ENCODE results near the gene MORC2.

The MORC2 gene

DNA sequence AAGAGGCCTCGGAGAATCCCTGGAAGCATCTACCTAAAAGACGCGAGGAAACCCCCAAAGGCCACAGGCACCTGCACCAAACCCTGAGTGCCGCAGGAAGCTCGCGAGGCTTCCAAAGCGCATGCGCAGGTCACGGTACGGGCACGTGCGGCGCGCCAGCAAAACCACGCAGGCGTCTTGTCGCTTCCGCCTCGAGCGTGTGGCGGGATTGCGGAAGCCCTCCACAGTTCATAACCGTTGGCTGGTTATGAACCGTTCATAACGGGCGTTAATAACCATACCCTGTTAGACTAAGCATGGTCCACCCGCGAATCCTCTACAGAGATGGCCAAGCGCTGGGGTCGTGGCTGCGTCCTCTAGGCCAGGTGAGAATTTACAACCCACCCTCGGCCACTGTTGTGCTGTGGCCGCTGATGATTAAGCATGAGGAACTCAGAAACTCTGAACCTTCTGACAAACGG is 46.4 kb downstream of the MORC2 start:
- peak; percentile 50 to 71 (median 61) for DNase-seq (ENCODE audit: low read depth in 3 of 3, low spot score in 1 of 3)

DNA sequence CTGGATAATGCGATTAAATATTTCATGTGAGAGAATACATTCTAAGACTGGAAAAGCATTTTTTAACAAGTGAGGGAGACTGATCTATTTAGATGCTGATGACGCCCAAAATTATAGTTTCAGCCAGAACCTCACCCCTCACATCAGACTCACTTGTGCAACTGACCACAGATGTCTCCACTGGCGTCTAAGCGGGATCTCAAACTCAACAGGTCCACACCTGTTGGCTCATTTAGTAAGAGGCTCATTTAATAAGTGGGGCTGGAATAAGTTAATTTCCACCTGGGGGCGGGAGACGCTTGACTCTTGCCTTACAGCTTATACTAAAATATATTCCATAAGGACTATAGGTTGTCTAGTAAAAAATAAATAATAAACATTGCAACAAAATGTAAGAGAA is 47.5 kb downstream of the MORC2 start:
- no peak for DNase-seq (ENCODE audit: low read depth in 3 of 3, low spot score in 1 of 3)

DNA sequence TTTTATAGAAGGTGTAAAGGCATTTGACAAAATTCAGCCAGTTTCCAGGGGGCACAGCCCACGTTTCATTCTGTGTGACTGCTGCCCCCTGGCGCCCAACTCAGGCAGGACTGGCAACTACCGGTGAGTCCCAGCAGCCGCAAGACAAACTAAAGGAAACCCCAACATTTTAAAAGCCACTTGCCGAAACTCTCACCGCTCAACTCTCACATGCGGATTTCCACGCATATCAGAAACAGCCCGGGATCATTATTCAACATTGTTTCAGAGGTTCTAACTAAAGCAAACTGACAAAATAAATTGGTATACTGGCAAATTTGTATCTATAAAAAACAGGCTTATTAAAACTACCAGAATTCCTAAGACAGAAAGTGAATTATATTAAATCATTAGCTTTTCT is 48.2 kb downstream of the MORC2 start:
- DNase-seq (ENCODE audit: low read depth in 3 of 3, low spot score in 1 of 3), result peak; percentile 62 to 84 (median 63)

DNA sequence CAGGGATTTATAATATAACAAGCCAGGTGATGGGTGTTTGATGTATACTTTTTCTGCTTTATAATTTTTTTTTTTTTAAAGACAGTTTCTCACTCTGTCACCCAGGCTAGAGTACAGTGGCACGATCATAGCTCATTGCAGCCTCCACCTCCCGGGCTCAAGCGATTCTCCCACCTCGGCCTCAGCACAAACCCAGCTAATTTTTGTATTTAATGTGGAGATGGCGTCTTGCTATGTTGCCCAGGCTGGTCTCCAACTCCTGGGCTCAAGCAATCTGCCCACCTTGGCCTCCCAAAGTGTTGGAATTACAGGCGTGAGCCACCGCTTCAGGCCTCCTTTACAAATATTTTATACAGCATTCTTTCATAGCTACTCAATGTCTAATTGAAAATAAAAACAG is 48.6 kb downstream of the MORC2 start:
- no peak for DNase-seq (ENCODE audit: low read depth in 3 of 3, low spot score in 1 of 3)

DNA sequence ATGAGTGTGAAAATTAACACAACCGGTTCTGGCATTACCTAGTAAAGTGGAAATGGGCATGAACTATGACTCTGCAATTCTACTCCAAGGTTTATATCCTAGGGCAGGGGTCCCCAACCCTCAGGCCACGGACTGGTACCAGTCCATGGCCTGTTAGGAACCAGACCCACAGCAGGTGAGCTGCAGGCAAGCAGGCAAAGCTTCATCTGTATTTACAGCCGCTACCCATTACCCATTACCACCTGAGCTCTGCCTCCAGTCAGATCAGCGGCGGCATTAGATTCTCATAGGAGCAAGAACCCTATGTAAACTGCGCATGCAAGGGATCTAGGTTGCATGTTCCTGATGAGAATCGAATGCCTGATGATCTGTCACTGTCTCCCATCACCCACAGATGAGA is 49.8 kb downstream of the MORC2 start:
- no peak for DNase-seq (ENCODE audit: low read depth in 3 of 3, low spot score in 1 of 3)

DNA sequence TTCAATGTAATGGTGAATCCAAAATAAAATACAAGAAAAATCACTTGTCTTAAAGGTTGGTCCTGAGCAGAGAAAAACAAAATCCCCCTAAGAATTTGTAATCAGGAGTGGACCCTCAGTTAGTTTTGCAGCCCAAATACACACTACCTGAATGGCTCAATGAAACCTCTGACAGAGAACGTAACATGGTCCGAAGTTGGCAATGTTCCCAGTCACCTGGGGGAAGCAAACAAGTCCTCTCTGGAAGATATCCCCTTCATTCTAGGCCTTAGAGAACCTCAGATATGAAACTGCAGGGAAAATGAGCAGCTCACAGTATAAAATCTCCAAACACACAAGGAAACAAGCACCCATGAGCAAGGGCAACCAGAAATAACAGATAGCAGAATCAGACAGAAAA is 58.2 kb downstream of the MORC2 start:
- no peak for DNase-seq (ENCODE audit: low read depth in 3 of 3, low spot score in 1 of 3)

DNA sequence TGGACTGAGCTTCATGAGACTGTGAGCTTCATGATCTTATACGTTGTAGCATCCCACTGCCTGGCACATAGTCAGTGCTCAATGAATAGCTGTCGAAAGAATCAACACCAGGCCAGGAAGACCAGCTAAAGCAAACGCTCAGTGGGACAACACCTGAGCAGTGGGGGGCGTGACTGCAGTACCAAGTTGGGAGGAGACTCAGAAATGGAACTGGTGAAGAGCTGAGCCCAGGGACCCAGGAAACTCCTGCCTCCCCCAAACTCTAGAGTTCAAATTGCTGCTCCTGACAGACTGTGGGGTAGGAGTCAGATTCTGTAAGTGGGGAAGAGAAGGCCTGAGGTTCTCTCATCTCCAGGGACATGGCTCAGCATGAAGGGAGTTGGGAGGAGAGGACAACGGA is 59.3 kb downstream of the MORC2 start:
- DNase-seq (ENCODE audit: low read depth in 3 of 3, low spot score in 1 of 3), result no peak

DNA sequence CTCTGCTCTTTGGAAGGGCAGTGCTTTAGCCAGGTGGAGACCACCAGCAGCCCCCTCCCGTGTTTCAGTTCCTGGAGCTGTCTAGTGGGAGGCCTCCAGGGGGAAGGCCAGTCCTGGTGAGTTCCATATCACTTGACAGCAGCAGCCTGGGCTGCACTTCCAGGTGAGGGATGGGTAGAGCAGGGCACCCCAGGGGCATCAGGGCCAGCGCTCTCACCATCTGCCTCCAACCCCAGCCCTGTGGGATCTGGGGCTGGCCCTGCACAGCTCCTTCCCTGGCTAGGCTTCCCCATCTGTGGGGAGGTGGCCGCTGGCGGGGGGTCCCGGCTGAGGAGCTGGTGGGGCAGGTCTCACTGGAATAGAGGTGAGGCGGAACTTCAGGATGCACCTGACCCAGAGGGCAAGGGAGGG is 60.5 kb downstream of the MORC2 start:
- DNase-seq (ENCODE audit: low read depth in 3 of 3, low spot score in 1 of 3), result no peak

DNA sequence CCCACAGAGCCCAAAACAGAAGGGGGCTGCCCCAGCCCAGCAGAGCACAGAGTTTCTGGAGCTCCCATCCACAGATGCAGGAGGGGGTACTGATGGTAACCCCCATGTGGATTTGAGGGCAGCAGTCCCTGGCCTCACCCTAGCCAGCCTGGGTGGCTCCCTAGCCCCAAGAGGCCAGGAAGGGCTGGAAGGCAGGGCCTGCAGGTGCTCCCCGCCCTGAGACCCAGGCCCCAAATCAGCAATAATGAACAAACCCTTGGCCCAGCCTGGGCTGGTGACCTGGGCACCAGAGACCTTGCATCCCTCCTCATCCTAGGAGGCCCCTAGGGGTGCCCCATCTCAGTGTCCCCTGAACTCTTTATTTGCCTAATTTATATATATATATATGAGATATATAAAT is 61.6 kb downstream of the MORC2 start:
- DNase-seq (ENCODE audit: low read depth in 3 of 3, low spot score in 1 of 3), result no peak

DNA sequence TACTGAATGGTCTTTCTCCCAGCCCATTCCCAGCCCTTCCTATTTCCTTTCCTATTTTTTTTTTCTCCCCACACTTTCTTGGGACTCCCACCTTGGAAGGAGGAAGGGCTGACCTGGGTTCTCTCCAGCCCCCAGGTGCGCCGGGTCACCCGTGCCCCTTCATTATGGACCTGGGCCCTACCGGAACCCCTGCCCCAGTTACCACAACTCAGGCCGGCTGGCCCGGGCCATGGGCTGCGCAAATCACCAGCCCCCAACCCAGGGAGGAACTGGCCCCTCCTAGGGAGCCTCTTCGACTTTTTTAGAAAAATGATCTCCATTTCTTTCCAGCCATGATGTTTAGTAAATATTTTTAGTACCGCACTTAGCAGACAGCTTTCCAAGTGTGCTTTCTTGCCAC is 62.2 kb downstream of the MORC2 start:
- DNase-seq (ENCODE audit: low read depth in 3 of 3, low spot score in 1 of 3), result no peak

DNA sequence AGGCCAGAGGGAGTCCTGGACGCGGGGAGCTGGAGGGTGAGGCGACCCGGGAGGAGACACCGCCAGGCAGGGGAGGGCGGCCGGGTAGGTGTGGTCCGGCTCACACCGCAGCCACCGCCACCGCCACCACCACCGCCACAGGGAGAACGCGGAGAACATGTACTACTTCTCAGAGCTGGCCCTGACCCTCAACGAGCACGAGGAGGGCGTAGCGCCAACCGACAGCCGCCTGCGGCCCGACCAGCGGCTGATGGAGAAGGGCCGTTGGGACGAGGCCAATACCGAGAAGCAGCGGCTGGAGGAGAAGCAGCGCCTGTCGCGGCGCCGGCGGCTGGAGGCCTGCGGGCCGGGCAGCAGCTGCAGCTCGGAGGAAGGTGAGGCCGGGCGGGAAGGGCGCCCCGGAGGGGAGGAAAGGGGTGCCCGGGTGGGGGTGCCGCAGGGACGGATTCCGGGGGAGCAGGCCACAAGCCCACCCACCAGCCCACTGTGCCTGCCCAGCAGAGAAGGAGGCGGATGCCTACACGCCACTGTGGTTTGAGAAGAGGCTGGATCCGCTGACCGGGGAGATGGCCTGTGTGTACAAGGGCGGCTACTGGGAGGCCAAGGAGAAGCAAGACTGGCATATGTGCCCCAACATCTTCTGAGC is 62.8 kb downstream of the MORC2 start:
- DNase-seq (ENCODE audit: low read depth in 3 of 3, low spot score in 1 of 3), result no peak

DNA sequence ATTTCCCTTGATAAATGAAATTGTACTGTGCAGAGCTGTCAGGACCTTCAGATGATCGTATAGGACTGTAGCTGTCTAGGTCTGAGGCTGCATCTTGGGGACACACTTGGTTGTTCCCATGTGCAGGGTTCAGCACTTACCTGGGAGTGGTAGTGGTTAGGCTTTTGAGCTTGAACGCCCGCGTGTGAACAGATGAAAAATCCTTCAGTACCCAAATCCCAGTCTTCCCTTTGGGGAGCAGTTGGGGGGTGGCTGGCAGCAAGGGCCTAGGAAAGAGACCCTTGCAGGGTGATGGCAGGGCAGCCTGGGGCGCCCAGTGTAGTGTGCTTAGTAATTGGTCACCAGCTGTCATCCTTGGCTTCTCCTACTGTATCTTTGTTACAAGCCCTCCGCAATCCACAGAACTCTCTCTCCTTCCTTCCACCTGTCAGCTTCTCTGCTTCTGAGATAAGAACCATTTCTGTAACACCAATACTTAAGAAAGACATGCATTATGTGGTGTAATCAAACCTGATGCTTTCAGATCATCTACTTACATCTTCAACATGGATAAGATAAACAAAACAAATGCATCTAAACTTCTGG is 64.6 kb downstream of the MORC2 start:
- no peak for DNase-seq (ENCODE audit: low read depth in 3 of 3, low spot score in 1 of 3)

DNA sequence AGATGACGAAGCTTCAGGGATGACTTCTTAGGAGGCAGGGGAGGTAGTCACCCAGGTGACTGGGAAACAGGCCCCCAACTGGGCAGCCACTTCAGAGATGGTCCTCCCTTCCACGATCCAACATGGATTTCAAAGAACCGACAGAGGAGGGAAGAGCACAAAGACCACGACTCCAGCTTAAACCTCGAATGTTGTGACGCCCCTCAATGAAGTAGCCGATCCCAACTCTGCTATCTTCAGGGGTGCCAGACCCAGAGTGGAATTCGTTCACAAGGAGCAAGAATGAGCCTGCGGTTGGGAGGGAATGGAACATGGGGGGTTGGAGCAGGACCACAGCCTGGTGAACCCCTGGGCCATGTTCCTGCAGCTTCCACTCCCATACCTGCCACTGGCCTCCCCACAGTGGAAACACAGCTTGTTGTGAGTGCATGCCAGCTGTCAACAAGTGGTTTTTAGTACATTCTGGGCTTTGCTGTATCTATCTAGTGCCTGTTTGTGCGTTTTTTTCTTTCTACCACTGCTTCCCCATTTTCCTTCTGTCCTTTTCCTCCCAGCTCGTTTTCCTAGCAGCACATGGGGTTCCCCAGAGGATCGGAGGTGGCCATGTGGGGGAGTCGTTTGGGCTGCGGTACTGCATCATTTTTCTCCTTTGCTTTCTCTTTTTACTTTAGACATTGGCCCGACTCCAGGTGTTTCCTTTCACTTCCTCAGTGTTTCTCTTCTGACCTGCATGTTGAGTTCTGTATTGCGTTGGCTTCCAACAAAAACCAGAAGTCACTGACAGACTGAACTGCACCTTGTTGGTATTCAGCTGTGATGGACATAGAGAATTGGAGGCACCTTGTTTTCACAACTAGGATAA is 65.8 kb downstream of the MORC2 start:
- no peak for DNase-seq (ENCODE audit: low read depth in 3 of 3, low spot score in 1 of 3)

DNA sequence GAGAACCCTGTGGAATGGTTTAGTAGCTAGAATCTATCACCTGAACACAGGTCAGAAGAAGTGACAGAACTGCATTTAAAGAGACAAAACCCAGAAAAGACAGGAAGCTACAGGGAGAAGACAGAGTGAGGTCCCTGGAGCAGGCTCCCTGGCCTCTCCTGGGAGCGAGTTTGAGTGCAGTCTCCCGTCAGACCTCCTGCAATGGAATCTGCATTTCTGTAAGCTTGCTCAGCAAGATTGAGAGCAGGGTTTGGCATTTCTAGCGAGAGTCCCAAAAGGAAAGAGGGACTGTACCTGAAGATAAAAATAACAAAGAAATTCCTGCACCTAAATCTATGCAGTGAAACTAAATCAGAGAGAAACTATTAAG is 74.2 kb downstream of the MORC2 start:
- no peak for DNase-seq (ENCODE audit: low read depth in 3 of 3, low spot score in 1 of 3)

DNA sequence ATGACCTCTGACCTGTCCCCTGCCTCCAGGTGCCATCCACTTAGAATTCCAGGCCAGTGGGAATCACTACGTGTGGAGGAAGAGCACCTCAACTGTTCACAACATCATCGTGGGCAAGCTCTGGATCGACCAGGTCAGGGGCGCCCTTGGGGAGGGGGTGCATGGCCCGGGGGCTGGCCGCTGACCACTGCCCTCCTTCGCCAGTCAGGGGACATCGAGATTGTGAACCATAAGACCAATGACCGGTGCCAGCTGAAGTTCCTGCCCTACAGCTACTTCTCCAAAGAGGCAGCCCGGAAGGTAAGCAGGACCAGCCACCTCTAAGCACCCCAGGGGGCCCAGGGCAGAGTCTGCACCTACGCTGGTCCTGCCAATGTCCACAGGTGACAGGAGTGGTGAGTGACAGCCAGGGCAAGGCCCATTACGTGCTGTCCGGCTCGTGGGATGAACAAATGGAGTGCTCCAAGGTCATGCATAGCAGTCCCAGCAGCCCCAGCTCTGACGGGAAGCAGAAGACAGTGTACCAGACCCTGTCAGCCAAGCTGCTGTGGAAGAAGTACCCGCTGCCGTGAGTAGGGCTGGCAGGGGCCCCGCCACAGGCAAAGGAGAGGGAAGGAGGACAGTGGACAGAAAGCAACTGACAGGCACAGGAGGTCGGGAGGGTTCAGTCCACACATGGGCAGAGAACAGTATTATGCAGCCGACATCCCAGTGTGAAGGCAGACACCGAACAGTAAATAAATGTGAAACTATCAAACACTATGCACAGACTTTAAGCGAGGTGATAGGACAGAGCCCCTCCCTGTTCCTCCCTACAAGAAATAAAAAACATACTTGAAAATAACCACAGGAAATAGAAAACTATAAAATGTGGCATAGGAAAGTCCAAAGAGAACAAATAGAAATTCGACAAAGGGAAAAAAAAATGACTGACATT is 74.9 kb downstream of the MORC2 start:
- no peak for DNase-seq (ENCODE audit: low read depth in 3 of 3, low spot score in 1 of 3)

DNA sequence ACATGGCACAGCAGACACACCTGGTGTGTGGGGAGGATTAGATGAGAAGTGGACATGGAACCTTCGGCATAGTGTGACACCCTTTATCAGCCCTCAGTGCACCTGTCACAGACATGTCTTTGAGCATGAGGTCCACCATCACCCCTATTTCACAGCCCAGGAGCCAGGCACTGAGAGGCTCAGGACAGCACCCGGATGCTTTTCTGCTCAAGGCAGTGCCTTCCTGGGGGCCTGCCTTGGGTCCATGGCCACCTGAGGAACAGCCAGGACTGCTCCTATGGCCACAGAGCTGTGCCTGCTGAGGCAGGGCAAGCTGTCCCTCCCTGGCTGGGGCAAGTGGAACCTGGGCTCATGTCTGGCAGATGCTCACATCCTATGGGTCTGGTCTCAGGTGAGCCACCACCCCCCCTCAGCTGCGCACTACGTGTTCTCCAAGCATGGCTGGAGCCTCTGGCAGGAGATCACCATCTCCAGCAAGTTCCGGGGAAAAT is 75.8 kb downstream of the MORC2 start:
- DNase-seq (ENCODE audit: low read depth in 3 of 3, low spot score in 1 of 3), result no peak

DNA sequence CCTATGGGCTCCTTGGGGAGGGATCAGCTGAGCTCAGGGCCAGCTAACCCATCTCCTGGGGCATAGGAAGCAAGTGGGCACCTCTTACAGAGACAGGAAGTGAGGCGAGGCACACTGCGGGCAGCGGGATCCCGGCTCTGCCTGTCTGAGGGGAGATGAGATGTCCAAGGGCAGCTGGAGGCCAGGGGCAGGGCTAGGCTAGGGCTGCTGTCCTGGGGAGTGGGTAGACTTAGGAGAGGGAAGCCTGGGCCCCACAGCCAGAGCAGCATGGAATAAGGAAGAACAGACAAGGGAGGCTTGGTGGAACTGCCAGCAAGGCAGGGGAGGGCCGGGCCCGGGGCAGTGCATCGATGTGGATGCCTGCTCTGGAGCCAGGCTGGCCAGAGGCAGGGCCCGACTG is 76.3 kb downstream of the MORC2 start:
- no peak for DNase-seq (ENCODE audit: low read depth in 3 of 3, low spot score in 1 of 3)

DNA sequence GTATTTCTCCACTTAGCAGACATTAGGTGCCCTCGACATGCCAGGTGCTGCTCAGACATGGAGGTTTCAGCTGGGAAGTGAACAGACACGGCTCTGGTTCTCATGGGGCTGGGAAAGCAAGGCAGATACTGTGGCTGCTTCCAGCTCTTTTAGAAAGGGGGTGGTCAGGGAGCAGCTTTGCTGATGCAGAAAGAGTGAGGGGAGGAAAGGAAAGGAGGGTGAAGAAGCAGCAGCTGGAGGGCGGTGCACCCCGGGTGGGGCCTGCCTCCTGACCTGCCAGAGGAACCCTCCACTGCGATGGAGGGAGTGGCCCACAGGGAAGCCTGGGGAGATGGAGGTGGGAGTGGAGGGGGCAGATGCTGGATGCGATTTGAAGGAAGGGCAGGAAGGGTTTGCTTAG is 76.8 kb downstream of the MORC2 start:
- no peak for DNase-seq (ENCODE audit: low read depth in 3 of 3, low spot score in 1 of 3)

DNA sequence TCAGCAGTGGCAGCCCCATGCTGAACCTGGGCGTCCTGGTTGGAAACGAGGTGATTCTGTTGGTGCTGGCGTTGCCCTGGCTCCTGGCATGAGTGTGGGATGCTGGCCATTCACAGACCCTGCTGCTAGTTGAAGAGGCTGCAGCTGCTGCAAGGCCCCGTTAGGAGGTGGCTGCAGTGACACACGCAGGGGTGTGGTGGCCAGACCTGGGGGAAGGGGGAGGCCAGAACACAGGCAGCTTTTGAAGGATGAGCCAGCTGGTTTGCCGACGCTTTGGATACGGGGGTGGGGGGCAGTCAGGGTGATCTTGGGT is 77.2 kb downstream of the MORC2 start:
- DNase-seq (ENCODE audit: low read depth in 3 of 3, low spot score in 1 of 3), result no peak

DNA sequence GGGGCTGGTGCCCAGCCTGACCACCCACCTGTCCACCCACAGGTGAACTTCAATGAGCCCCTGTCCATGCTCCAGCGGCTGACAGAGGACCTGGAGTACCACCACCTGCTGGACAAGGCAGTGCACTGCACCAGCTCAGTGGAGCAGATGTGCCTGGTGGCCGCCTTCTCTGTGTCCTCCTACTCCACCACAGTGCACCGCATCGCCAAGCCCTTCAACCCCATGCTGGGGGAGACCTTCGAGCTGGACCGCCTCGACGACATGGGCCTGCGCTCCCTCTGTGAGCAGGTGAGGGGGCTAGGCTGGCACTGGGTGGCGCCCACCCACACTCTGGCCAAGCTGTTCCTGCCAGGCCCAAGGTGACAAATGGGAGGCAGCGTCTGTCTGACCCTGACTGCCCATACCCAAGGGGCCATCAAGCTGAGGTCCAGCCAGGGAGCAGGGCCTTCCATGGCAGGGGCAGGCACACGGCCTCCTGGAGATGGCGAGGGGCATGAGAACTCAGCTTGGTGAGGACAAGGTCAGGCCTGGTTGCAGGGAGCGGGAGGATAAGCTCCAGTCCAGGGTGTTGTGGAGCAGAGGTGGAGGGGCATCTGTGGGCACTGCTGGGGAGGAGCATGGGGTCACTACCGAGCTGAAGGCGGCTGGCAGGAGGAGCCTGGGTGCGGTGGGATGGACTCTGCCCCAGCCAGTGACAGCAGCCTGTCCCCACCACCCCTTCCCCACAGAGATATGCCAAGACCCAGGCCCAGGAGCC is 77.7 kb downstream of the MORC2 start:
- peak in 1 of 3 donors; percentile 7 for DNase-seq (ENCODE audit: low read depth in 3 of 3, low spot score in 1 of 3)
